Uterus (tissue), 4 donors: ENCODE data around the gene CDH4. TPM values are rescaled to one million over a fixed set of nuclear protein-coding genes. Genes with fewer than 3 reads are reported as not detected.

Source experiments
- DNase-seq, 2 donors: peaks; one replicate each; pipeline ENCODE4 v3.0.0-alpha.2; 2019 to 2020
- H3K27ac ChIP-seq, 2 donors: fragments of 200-600 bp; sonication (generic); 1 replicate in 1 of 2; 2 replicates in 1 of 2; pipeline ENCODE4 v1.5.1; 2016 to 2018
- H3K27me3 ChIP-seq, 2 donors: fragments of 200-600 bp; sonication (generic); one replicate each; pipeline ENCODE4 v1.5.1; 2018 to 2019; ENCODE audit warnings: control low read depth in 1 of 2
- H3K36me3 ChIP-seq, 2 donors: fragments of 200-600 bp; sonication (generic); one replicate each; pipeline ENCODE4 v1.5.1; 2019; ENCODE audit warnings: control low read depth in 1 of 2
- H3K4me1 ChIP-seq, 2 donors: fragments of 200-600 bp; sonication (generic); one replicate each; pipeline ENCODE4 v1.5.1; 2018 to 2019; ENCODE audit warnings: control low read depth in 1 of 2
- H3K4me3 ChIP-seq, 2 donors: fragments of 200-600 bp; sonication (generic); 1 replicate in 1 of 2; 2 replicates in 1 of 2; pipeline ENCODE4 v1.5.1; 2018 to 2019; ENCODE audit warnings: mild to moderate bottlenecking in 1 of 2
- H3K9me3 ChIP-seq, 2 donors: fragments of 200-600 bp; sonication (generic); one replicate each; pipeline ENCODE4 v1.5.1; 2019; ENCODE audit warnings: control low read depth in 1 of 2
- CTCF ChIP-seq, 4 experiments: fragments of 200-600 bp in 2 of 4; fragments of 450-650 bp in 2 of 4; sonication (generic) in 2 of 4; IDR thresholded peaks; one replicate each; pipeline ENCODE4 v1.5.1; 2016 to 2019; ENCODE audit warnings: antibody characterized with exemption in 4 of 4, mild to moderate bottlenecking in 2 of 4, moderate library complexity in 1 of 4
- POLR2A ChIP-seq, 2 donors: fragments of 450-650 bp; IDR thresholded peaks; one replicate each; pipeline ENCODE4 v1.6.1; 2016; ENCODE audit warnings: antibody characterized with exemption in 2 of 2, mild to moderate bottlenecking in 1 of 2, moderate library complexity in 1 of 2
- intact Hi-C: fragments of 100-400 bp; cut with DNase I; formaldehyde crosslinking; loops from one replicate; pipeline ENCODE4 v1.15.1; 2023; ENCODE audit warnings: low total_unique reads
- total RNA-seq, 4 donors: library from RNA; depleted of rRNA in 3 of 4; stranded (reverse); fragments of >200 nt in 3 of 4; gene quantifications; one replicate each; pipeline versions ENCODE4 v1.1.0 to v1.2.4, GENCODE V29; 2014 to 2023
- donor health status: DM: yes; HTN: yes; CAD: no.

CDH4 gene
- total RNA-seq, 4 donors from 2014 or later, result under 0.01 to 0.55 TPM; not detected in 2

DNA sequence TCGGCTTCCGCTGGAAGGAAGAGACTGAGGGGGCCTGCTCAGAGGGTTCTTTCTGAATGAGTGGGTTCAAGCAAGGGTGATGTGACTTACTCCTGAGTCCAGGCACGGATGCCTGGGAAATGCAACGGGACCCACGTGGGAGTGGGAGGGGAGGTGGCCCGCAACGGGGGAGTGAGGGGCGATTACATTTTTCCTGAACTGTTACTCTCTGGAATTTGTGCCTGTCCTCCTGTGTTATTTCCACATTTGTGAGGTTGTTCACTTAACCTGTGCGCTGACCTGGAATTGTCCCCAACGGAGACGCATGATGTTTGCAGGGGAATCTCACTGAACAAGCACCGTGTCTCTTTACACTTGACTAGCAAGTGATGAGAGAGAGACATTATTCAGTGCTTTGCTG, 209.4 kb downstream of the CDH4 start:
- no peaks in the 10 kb centered on the region for H3K36me3 ChIP-seq
- no peak for DNase-seq
- no peak overlapping the region for H3K27ac ChIP-seq
- no peaks in the 10 kb centered on the region for H3K4me1 ChIP-seq
- TF ChIP-seq CTCF (IDR thresholded peaks at IDR 0.05) (no peak), POLR2A (IDR thresholded peaks at IDR 0.05) (no peak)
- H3K27me3 ChIP-seq, result no peaks in the 10 kb centered on the region
- intact Hi-C loops, result no loop called here
- H3K4me3 ChIP-seq, result no peak overlapping the region
- H3K9me3 ChIP-seq, result no peaks in the 10 kb centered on the region

GRCh38 chr20:61464307-61465303, 212.5 kb downstream of the CDH4 start:
- Histone ChIP-seq H3K36me3 (no peaks in the 10 kb centered on the region), H3K27me3 (no peaks in the 10 kb centered on the region), H3K4me3 (no peak overlapping the region), H3K9me3 (no peaks in the 10 kb centered on the region), H3K4me1 (no peaks in the 10 kb centered on the region), H3K27ac (no peak overlapping the region)
- intact Hi-C loops, result no loop called here
- TF ChIP-seq CTCF (IDR thresholded peaks at IDR 0.05) (no peak), POLR2A (IDR thresholded peaks at IDR 0.05) (no peak)
- DNase-seq, result no peak

GRCh38 chr20:61475729-61476128, 223.7 kb downstream of the CDH4 start:
- H3K4me1 ChIP-seq, result no peaks in the 10 kb centered on the region
- TF ChIP-seq POLR2A (IDR thresholded peaks at IDR 0.05), result no peak
- TF ChIP-seq CTCF (IDR thresholded peaks at IDR 0.05), result no peak
- no peak overlapping the region for H3K27ac ChIP-seq
- DNase-seq, result no peak
- no peak overlapping the region for H3K4me3 ChIP-seq
- H3K36me3 ChIP-seq, result no peaks in the 10 kb centered on the region
- H3K9me3 ChIP-seq, result no peaks in the 10 kb centered on the region
- no peaks in the 10 kb centered on the region for H3K27me3 ChIP-seq
- intact Hi-C loops, result no loop called here

DNA sequence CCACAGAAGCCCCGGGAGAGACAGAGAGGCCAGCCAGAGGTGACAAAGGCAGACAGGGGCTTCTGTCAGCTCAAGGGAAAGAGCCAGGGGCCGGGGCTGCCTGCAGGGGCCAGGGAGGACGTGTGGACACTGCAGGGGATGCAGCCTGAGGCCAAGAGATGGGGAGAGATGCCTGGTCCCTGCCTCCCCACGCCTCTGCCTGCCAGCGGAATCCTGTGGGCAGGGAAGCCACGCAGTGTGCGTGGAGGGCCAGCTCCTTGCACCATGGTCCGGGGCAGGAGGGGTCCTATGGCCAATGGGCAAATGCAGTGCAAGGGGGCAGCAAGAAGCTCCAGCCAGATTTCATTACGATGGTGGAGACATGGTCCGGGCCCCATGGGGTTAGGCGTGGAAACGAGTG, 224.9 kb downstream of the CDH4 start:
- H3K27ac ChIP-seq, result no peak overlapping the region
- H3K9me3 ChIP-seq, result no peaks in the 10 kb centered on the region
- no peak overlapping the region for H3K4me3 ChIP-seq
- no peaks in the 10 kb centered on the region for H3K36me3 ChIP-seq
- no peaks in the 10 kb centered on the region for H3K4me1 ChIP-seq
- DNase-seq, result no peak
- TF ChIP-seq CTCF (IDR thresholded peaks at IDR 0.05), result no peak
- TF ChIP-seq POLR2A (IDR thresholded peaks at IDR 0.05), result no peak
- H3K27me3 ChIP-seq, result no peaks in the 10 kb centered on the region
- intact Hi-C loops, result no loop called here

DNA sequence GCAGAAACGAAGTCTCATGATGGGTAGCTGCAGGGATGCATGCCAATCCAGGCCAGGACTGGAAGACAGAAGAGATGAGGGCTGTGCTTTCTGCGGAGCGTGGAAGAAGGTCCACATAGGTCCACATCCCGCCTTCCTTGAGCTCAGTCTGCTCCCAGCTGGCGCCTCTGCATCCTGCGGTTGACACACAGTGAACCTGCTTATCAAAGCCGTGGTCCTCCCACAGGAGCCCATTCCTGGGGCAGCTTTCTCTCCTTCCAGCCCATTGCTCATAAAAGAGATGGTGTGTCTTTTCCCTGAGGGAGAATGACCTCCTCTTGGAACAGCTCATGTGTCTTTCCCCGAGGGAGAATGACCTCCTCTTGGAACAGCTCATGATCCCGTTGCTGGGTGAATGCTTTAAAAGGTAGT, 225.4 kb downstream of the CDH4 start:
- Histone ChIP-seq H3K36me3 (no peaks in the 10 kb centered on the region), H3K4me3 (no peak overlapping the region), H3K9me3 (no peaks in the 10 kb centered on the region), H3K4me1 (no peaks in the 10 kb centered on the region), H3K27me3 (no peaks in the 10 kb centered on the region), H3K27ac (no peak overlapping the region)
- intact Hi-C loops, result no loop called here
- TF ChIP-seq CTCF (IDR thresholded peaks at IDR 0.05) (no peak), POLR2A (IDR thresholded peaks at IDR 0.05) (no peak)
- no peak for DNase-seq
